IMR-90 (cell line): Measurements from ENCODE around the gene TXNRD1. TPM values are rescaled to one million over a fixed set of nuclear protein-coding genes. Genes with fewer than 3 reads are reported as not detected.

Source experiments
- ATAC-seq: fragments of 200-7000 bp; cut with Tn5 transposase; 2 replicates; pipeline ENCODE4 v1.9.1; 2020; ENCODE audit warnings: low read depth, mild to moderate bottlenecking, moderate library complexity
- BruUV-seq: library from RNA; stranded (reverse); fragments of 400-500 nt; replicated peaks from 2 replicates; lab custom pipeline; 2021; lab: Mats Ljungman, UMichigan
- CTCF ChIA-PET: fragments of 300-600 bp; formaldehyde crosslinking; extraction: SDS; loops from one replicate; lab custom pipeline; 2021; ENCODE audit warnings: antibody characterized with exemption; lab: Yijun Ruan, JAX
- POLR2A ChIA-PET: fragments of 300-600 bp; sonication (Branson Sonifier 250); formaldehyde crosslinking; loops from one replicate; lab custom pipeline; 2022; ENCODE audit warnings: antibody characterized with exemption; ENCODE audit not compliant: unreplicated experiment; lab: Charles Lee
- DNase-seq: peaks from one replicate; pipeline ENCODE4 v3.0.0; 2013
- H2AFZ ChIP-seq: replicated peaks from 2 replicates; pipeline ENCODE3; 2013; ENCODE audit warnings: low read length, mild to moderate bottlenecking; ENCODE audit not compliant: poor library complexity
- H2AK5ac ChIP-seq: 2 replicates; pipeline ENCODE4 v1.6.1; 2013; ENCODE audit warnings: low read depth, low read length, inconsistent platforms
- H2AK9ac ChIP-seq: replicated peaks from 2 replicates; pipeline ENCODE3; 2013; ENCODE audit warnings: mild to moderate bottlenecking, low read depth, low read length, moderate library complexity; ENCODE audit not compliant: poor library complexity
- H2BK120ac ChIP-seq: 2 replicates; pipeline ENCODE4 v1.6.1; 2013; ENCODE audit warnings: low read depth, low read length, inconsistent platforms
- H2BK15ac ChIP-seq: 3 replicates; pipeline ENCODE4 v1.6.1; 2013; ENCODE audit warnings: low read depth, low read length, inconsistent platforms
- H2BK20ac ChIP-seq: 2 replicates; pipeline ENCODE4 v1.6.1; 2013; ENCODE audit warnings: low read depth, mild to moderate bottlenecking, inconsistent platforms, low read length, moderate library complexity
- H2BK5ac ChIP-seq: 2 replicates; pipeline ENCODE4 v1.6.1; 2013; ENCODE audit warnings: mild to moderate bottlenecking, low read depth, low read length, inconsistent platforms; ENCODE audit not compliant: poor library complexity, severe bottlenecking
- H3K14ac ChIP-seq: replicated peaks from 2 replicates; pipeline ENCODE4 v1.6.1; 2013; ENCODE audit warnings: low read depth, low read length, inconsistent platforms
- H3K18ac ChIP-seq: 2 replicates; pipeline ENCODE4 v1.6.1; 2013; ENCODE audit warnings: low read depth, low read length, control low read depth
- H3K23ac ChIP-seq: 2 replicates; pipeline ENCODE4 v1.6.1; 2013; ENCODE audit warnings: low read depth, low read length, inconsistent platforms
- H3K27ac ChIP-seq: 2 replicates; pipeline ENCODE4 v1.5.1; 2013; ENCODE audit warnings: mild to moderate bottlenecking, control low read depth, low read length; ENCODE audit not compliant: insufficient read depth
- H3K27me3 ChIP-seq: 2 replicates; pipeline ENCODE4 v1.6.1; 2013; ENCODE audit warnings: low read length; ENCODE audit not compliant: control insufficient read depth, insufficient read depth
- H3K36me3 ChIP-seq: 2 replicates; pipeline ENCODE4 v1.6.1; 2013; ENCODE audit warnings: low read length, mixed read lengths; ENCODE audit not compliant: control insufficient read depth, insufficient read depth
- H3K4ac ChIP-seq: 2 replicates; pipeline ENCODE4 v1.6.1; 2013; ENCODE audit warnings: low read depth, low read length, inconsistent platforms
- H3K4me1 ChIP-seq: 2 replicates; pipeline ENCODE4 v1.6.1; 2013; ENCODE audit warnings: low read length, mixed read lengths; ENCODE audit not compliant: control insufficient read depth, insufficient read depth
- H3K4me2 ChIP-seq: 2 replicates; pipeline ENCODE4 v1.6.1; 2013; ENCODE audit warnings: low read depth, mild to moderate bottlenecking, control low read depth, low read length, moderate library complexity
- H3K4me3 ChIP-seq: 2 replicates; pipeline ENCODE4 v1.5.1; 2013; ENCODE audit warnings: low read depth, mild to moderate bottlenecking, control low read depth, low read length, moderate library complexity; ENCODE audit not compliant: insufficient read depth
- H3K56ac ChIP-seq: 2 replicates; pipeline ENCODE4 v1.6.1; 2013; ENCODE audit warnings: low read length, inconsistent platforms; ENCODE audit not compliant: insufficient read depth; ENCODE audit errors: extremely low read depth
- H3K79me1 ChIP-seq, 2 experiments: 2 replicates each; pipeline ENCODE4 v1.6.1; 2013; ENCODE audit warnings: low read length in 2 of 2, inconsistent platforms in 1 of 2, low read depth in 1 of 2
- H3K9ac ChIP-seq: 2 replicates; pipeline ENCODE4 v1.6.1; 2013; ENCODE audit warnings: low read depth, low read length, control low read depth
- H3K9me1 ChIP-seq: 2 replicates; pipeline ENCODE4 v1.6.1; 2013; ENCODE audit warnings: low read length, inconsistent platforms; ENCODE audit not compliant: insufficient read depth
- H3K9me3 ChIP-seq: 2 replicates; pipeline ENCODE4 v1.6.1; 2013; ENCODE audit warnings: low read length; ENCODE audit not compliant: control insufficient read depth, insufficient read depth
- H4K20me1 ChIP-seq: 2 replicates; pipeline ENCODE4 v1.6.1; 2013; ENCODE audit warnings: low read length, inconsistent platforms; ENCODE audit not compliant: insufficient read depth
- H4K5ac ChIP-seq: 2 replicates; pipeline ENCODE4 v1.6.1; 2013; ENCODE audit warnings: mild to moderate bottlenecking, low read depth, low read length, control low read depth
- H4K8ac ChIP-seq, 2 experiments: 2 replicates each; pipeline ENCODE4 v1.6.1; 2013; ENCODE audit warnings: low read depth in 2 of 2, low read length in 2 of 2, control low read depth in 1 of 2, inconsistent platforms in 1 of 2
- H4K91ac ChIP-seq: 2 replicates; pipeline ENCODE4 v1.6.1; 2013; ENCODE audit warnings: low read depth, low read length, inconsistent platforms; ENCODE audit not compliant: insufficient read depth
- BHLHE40 ChIP-seq: fragments of 150-350 bp; IDR thresholded peaks from 2 replicates; pipeline ENCODE4 v1.6.1; 2016; ENCODE audit warnings: mild to moderate bottlenecking, low read depth, low read length
- CEBPB ChIP-seq: IDR thresholded peaks from 2 replicates; pipeline ENCODE4 v1.6.1; 2012; ENCODE audit warnings: low read depth, low read length, improper control_type of control experiment
- ELK1 ChIP-seq: fragments of 150-350 bp; IDR thresholded peaks from 2 replicates; pipeline ENCODE4 v1.6.1; 2016; ENCODE audit warnings: low read depth, mild to moderate bottlenecking, low read length, moderate library complexity, borderline replicate concordance
- NFE2L2 ChIP-seq: fragments of 150-350 bp; IDR thresholded peaks from 2 replicates; pipeline ENCODE4 v1.6.1; 2016; ENCODE audit warnings: low read depth, mild to moderate bottlenecking, low read length
- RFX5 ChIP-seq: IDR thresholded peaks from 2 replicates; pipeline ENCODE4 v1.8.0; 2012; ENCODE audit warnings: low read depth, mild to moderate bottlenecking, low read length, moderate library complexity
- USF2 ChIP-seq: fragments of 150-350 bp; IDR thresholded peaks from 2 replicates; pipeline ENCODE4 v1.6.1; 2017; ENCODE audit warnings: mild to moderate bottlenecking, antibody characterized with exemption, low read length, low read depth
- WGBS, 2 experiments: methylation state at CpG; one replicate each; pipeline versions ENCODE4 v1.1.5 to v1.1.7; 2013; ENCODE audit warnings: missing lambda C conversion rate in 2 of 2; ENCODE audit not compliant: insufficient read length in 1 of 2; ENCODE audit errors: extremely low coverage in 2 of 2; 5-methylcytosine and 5-hydroxymethylcytosine counted together
- dilution Hi-C: fragments of 300-500 bp; cut with HindIII; formaldehyde crosslinking; loops from one replicate; pipeline ENCODE4 v1.14.3; 2018; ENCODE audit warnings: low sequenced_read_pairs; ENCODE audit not compliant: unreplicated experiment
- in situ Hi-C: fragments of 300-500 bp; cut with MboI; formaldehyde crosslinking; loops from 3 replicates; pipeline ENCODE4 v1.14.3; 2019; ENCODE audit warnings: low sequenced_read_pairs, inconsistent platforms, mixed read lengths
- intact Hi-C: fragments of 100-400 bp; cut with micrococcal nuclease; formaldehyde crosslinking; loops from 2 replicates; pipeline ENCODE4 v1.10.0; 2022
- polyA plus RNA-seq, 3 experiments: library from polyadenylated mRNA; depleted of rRNA; stranded (reverse); fragments of >200 nt; gene quantifications; 2 replicates each; pipeline ENCODE4 v1.2.3, GENCODE V29; 2012; ENCODE audit warnings: low replicate concordance in 1 of 3
- total RNA-seq: library from RNA; depleted of rRNA; stranded (reverse); fragments of >200 nt; gene quantifications from 2 replicates; pipeline ENCODE4 v1.2.3, GENCODE V29; 2012

The TXNRD1 gene
- total and polyA plus RNA-seq, 2 of the 4 experiments (the other 2 are of a cell fraction), result 379 to 582 TPM

GRCh38 chr12:104291867-104292524 lies 76.4 kb downstream of the TXNRD1 start:
- ChIA-PET CTCF (interaction anchor here (0.8 kb wide), 1 partner anchor 70 kb away, joined by 3 read pairs; no protein-coding TSS in a partner anchor), POLR2A (interaction anchor here (0.7 to 1.3 kb wide), 3 partner anchors 35 to 74 kb away, joined by 3 to 5 read pairs (median 4); no protein-coding TSS in a partner anchor)
- Histone ChIP-seq H3K4ac (no peak overlapping the region), H3K9ac (0 out of 2 replicates have a peak overlapping the region, but pooled peaks have one; percentile 27), H3K27ac (no peak overlapping the region; the same call in 1 of the 2 replicates), H3K18ac (no peak overlapping the region), H2BK120ac (no peak overlapping the region), H3K9me1 (peaks cover 6% of the 10 kb centered on the region; the same call in 1 of the 2 replicates), H3K9me3 (no peaks in the 10 kb centered on the region), H2BK5ac (peak overlapping the region; percentile 18), H2AK9ac (no peak overlapping the region), H3K4me3 (no peak overlapping the region), H2AK5ac (no peak overlapping the region), H4K91ac (no peak overlapping the region), H3K23ac (no peak overlapping the region), H4K20me1 (peaks cover 90% of the 10 kb centered on the region), H3K27me3 (no peaks in the 10 kb centered on the region), H3K56ac (no peak overlapping the region), H3K36me3 (peaks cover 48% of the 10 kb centered on the region), H3K14ac (no peak overlapping the region), H2AFZ (no peak overlapping the region), H3K4me2 (peak overlapping the region; percentile 51; the same call in 1 of the 2 replicates), H4K8ac (no peak overlapping the region), H4K5ac (no peak overlapping the region), H3K4me1 (peaks cover 20% of the 10 kb centered on the region), H3K79me1 (peaks cover 0 to 12% of the 10 kb centered on the region in 2 experiments; a peak in 1 of 4 replicates), H2BK20ac (no peak overlapping the region), H2BK15ac (no peak overlapping the region)
- DNase-seq, result no peak
- TF ChIP-seq RFX5 (no peak), BHLHE40 (no peak), CEBPB (no peak), ELK1 (no peak), NFE2L2 (no peak), USF2 (no peak)
- intact Hi-C loops, result loop anchor here (10.0 kb wide), 1 partner anchor 417 kb away; no protein-coding TSS in a partner anchor
- BruUV-seq, result no TSS peak
- 57% methylated on average over 3 of the region's 5 CpGs; no CpG with 5 or more reads in 1 of the 2 experiments for WGBS, 2 experiments
- no peak for ATAC-seq
- in situ Hi-C loops, result no loop called here
- dilution Hi-C loops, result no loop called here
